ENCODE results near the gene RACK1. TPM values are rescaled to one million over a fixed set of nuclear protein-coding genes. Genes with fewer than 3 reads are reported as not detected.
"Not testable (repeated sequence)": the region's sequence is repeated elsewhere in the genome, so short reads cannot be mapped to it uniquely, and the experiment has no call there.

RACK1 gene
- total RNA-seq: 628 TPM
- long read RNA-seq, transcript RACK1-227 (8 exons, 1,403 nt): major isoform, 510 of 545 reads
- long read RNA-seq, partial matches to known transcripts: 12 of 545 reads
- long read RNA-seq, other reads (novel, unspliced or antisense): 14 of 545 reads

DNA sequence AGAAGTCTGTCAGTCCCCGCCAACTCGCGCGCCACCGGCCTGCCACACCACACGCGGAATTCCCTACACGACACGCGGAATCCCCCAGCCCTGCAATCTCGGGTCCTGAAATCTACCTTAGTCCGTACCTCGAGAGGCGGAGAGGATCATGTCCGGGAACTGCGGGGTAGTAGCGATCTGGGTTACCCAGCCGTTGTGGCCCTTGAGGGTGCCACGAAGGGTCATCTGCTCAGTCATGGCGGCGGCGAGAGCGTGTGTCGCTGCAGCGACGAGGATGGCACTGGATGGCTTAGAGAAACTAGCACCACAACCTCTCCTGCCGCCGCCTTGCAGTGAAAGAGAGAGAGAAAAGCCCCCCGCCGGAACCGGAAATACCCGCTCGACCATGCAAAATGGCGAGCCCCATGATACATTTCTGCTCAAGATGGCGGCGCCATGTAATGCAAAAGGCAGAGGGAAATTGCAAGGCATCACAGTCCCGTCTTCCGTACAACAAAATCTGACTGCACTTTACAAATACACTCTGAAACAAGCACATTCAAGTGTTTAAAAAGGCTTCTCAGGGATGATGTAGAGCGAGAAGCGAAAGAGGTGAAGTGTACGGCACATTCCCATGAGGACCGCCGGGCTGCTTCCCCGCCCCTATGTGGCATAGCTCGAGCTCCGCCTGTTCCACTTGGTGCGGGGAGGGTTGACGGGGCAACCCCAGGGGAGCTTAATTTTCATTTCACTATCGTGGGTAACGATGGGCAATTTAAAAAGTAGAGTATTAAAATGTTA is at the start of gene RACK1:
TSS of gene RACK1 (minus strand) at position 343 of the 780 bp plus-strand sequence. CDS start at position 237, 106 bp downstream.
- peaks cover 88% of the 10 kb centered on the region for H3K4me1 ChIP-seq
- intact Hi-C loops (cut with micrococcal nuclease): no loop called here
- no peaks in the 10 kb centered on the region for H3K27me3 ChIP-seq (ENCODE audit: low read depth)
- H3K36me3 ChIP-seq: peaks cover 35% of the 10 kb centered on the region
- H3K27ac ChIP-seq (replicated peaks): peak within 1 kb of the TSS; percentile 99
- no peaks in the 10 kb centered on the region for H3K9me3 ChIP-seq (replicated peaks)
- peak; percentile 90 for DNase-seq
- peak within 1 kb of the TSS; percentile 94 for H3K4me3 ChIP-seq
- TF ChIP-seq, protein P1, sequence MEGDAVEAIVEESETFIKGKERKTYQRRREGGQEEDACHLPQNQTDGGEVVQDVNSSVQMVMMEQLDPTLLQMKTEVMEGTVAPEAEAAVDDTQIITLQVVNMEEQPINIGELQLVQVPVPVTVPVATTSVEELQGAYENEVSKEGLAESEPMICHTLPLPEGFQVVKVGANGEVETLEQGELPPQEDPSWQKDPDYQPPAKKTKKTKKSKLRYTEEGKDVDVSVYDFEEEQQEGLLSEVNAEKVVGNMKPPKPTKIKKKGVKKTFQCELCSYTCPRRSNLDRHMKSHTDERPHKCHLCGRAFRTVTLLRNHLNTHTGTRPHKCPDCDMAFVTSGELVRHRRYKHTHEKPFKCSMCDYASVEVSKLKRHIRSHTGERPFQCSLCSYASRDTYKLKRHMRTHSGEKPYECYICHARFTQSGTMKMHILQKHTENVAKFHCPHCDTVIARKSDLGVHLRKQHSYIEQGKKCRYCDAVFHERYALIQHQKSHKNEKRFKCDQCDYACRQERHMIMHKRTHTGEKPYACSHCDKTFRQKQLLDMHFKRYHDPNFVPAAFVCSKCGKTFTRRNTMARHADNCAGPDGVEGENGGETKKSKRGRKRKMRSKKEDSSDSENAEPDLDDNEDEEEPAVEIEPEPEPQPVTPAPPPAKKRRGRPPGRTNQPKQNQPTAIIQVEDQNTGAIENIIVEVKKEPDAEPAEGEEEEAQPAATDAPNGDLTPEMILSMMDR (IDR thresholded peaks at IDR 0.05; ENCODE audit: borderline replicate concordance): no peak

DNA sequence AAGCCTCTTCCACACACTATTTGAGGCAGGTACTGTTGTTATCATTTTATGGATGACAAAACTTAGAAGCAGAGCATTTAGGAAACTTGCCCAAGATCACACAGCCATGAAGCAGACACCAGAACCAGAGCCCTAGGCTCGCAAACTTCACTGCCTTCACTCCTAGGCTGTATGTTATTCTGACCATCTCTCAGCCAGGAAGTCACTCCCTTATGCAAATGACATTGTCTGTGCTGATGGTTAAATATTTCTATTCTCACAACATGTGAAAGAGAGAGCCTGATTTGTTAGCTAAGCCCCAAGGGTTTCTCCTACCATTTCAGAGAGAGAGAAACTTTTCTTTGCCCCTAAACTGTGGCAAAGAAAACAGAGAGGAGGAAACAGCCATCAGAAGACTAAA is 43.6 kb upstream of the RACK1 start:
- H3K36me3 ChIP-seq; H3K27ac ChIP-seq (replicated peaks); H3K9me3 ChIP-seq (replicated peaks); H3K4me3 ChIP-seq; DNase-seq; H3K4me1 ChIP-seq; H3K27me3 ChIP-seq (ENCODE audit: low read depth); intact Hi-C loops (cut with micrococcal nuclease): not testable (repeated sequence)

DNA sequence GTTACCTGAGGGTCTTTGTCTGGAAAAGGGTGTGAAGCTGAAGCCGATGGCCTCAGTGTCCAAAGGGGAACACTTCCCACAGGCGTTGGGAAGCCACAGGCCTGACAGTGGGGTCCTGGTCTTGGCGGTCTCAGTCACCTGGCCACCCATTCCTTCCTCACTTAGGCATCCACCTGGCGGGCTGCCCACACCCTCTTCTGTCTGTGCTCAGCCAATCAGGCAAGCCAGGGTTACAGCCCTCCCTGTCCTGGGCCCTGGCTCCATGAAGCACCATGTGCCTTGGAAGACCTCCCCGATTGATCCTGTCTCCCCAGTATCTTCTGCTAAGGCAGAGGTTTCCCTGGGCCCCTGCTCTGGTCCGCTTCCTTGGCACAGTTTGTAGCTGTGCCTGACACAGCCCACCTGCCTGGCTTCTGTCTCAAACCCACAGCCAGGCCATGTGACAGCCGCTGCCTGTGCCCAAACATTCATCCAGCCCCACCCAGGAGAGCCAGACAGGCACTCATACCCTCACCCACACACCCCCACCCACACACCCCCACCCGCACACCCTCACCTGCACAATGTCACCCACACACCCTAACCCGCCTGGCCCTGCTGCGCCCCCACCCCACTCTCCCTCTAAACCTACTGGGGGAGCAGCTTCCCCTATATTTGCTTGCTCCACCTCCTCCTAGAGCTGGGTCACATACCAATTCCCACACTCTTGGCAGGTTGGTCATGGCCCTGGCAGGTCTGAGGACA is 42.4 kb upstream of the RACK1 start:
- intact Hi-C loops (cut with micrococcal nuclease); H3K4me3 ChIP-seq; H3K9me3 ChIP-seq (replicated peaks); DNase-seq; H3K4me1 ChIP-seq; H3K27ac ChIP-seq (replicated peaks); H3K27me3 ChIP-seq (ENCODE audit: low read depth); H3K36me3 ChIP-seq: not testable (repeated sequence)

DNA sequence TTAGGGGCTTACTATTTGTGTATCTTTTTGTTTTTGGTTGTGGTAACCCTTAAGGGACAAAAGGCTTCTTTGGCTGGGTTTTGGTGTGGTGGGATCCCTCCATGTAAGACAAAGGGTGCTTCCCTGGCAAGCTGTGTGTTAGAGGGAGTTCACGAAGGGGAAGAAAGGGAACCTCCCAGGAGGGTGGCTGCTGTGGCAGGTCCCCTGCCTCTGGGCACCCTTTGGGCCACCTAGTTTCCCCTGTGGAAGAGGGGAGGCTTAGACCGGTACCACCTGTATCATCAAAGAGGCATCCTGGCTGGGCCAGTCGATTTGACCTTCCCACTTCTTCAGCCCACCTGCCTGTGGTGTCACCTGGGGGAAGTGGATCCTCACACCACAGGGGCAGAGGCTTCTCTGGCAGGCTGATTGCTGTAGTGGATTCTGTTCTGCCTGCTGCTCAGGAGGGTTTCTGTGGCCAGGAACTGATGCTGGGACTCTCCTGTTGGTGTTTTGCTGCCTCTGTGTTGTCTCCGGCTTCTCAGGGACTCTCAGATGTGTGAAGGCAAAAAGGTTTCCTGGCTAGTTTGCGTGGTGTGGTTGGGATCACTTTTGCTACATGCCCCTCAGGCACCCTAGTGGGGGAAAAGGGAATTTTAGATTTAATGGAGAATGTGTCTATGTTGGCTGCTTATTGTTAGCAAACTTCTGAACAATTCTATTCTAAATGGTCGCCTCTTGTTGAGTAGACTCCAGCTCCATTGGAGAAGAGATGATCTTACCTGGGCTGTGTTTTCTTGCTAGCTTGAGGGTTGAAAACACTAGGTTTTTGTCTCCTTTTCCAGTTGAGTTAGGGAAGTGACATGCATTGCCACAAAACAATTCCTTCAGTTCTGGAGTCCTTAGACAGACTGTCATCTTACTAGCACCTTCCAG is 40.4 kb upstream of the RACK1 start:
- H3K4me3 ChIP-seq; H3K27ac ChIP-seq (replicated peaks); H3K27me3 ChIP-seq (ENCODE audit: low read depth); intact Hi-C loops (cut with micrococcal nuclease); H3K9me3 ChIP-seq (replicated peaks); DNase-seq; H3K4me1 ChIP-seq; H3K36me3 ChIP-seq: not testable (repeated sequence)
- TF ChIP-seq, protein P1 (IDR thresholded peaks at IDR 0.05; ENCODE audit: borderline replicate concordance): peak; percentile 38

DNA sequence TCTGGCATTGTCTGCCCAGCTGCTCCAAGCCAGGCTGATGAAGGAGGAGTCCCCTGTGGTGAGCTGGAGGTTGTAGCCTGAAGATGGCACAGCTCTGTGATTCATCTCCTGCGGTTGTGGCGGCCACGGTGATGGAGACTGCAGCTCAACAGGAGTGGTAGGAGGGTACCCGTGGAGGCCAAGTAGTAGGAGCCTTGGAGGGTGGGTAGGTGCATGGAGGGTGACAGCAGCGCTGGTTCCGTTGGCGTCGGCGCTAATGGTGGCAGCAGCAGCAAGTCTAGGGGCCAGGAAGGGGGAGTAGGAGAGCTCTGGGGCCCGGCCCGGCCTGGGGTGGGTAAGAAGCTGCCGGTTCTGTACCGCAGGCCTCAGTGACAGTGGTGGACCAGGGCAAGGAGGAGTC is 39.6 kb upstream of the RACK1 start:
- TF ChIP-seq, protein P1 (IDR thresholded peaks at IDR 0.05; ENCODE audit: borderline replicate concordance): no peak
- H3K36me3 ChIP-seq: no peaks in the 10 kb centered on the region
- no peaks in the 10 kb centered on the region for H3K9me3 ChIP-seq (replicated peaks)
- H3K27ac ChIP-seq (replicated peaks): no peak overlapping the region
- H3K4me3 ChIP-seq: no peak overlapping the region
- DNase-seq: no peak
- intact Hi-C loops (cut with micrococcal nuclease): no loop called here
- no peaks in the 10 kb centered on the region for H3K27me3 ChIP-seq (ENCODE audit: low read depth)
- H3K4me1 ChIP-seq: no peaks in the 10 kb centered on the region

DNA sequence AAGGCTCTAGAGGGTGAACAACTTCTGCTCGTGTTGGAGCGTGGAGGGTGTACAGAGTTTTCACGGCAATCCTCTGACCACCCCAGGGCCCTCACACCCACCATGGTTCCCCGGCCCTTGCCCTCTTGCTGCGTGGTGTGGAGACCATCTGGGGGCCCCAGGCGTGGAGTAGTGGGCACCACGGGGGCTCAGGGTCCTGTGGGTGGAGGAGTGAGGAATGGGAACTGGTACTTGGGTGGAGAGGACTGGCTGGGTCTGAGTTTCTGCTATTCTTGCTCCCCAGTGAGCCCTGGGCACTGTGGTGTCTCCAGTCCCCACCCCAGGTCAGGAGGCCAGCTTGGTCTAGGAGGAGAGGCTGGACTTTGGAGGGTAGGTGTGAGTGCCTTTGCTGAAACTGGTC is 39.2 kb upstream of the RACK1 start:
- H3K27ac ChIP-seq (replicated peaks): no peak overlapping the region

DNA sequence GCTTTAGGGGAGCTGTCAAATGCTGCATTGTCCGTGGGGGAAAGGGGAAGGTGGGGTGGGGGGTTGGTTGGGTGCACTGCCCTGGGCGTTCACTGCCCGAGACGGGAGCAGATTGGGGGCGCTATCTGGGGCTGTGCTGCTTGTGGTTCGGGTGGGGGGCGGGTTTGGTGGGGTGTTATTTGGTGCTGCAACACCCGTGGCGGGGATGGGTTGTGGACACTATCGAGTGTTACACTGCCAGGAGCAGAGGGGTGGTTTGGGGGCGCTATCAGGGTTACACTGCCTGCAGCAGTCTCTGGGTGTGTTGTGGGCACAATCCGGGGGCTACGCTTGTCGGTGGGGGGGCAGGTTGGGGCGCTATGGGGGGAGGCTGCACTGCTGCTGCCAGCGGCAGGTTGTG is 38.7 kb upstream of the RACK1 start:
- H3K9me3 ChIP-seq (replicated peaks); H3K27me3 ChIP-seq (ENCODE audit: low read depth); H3K4me1 ChIP-seq; H3K4me3 ChIP-seq; DNase-seq; H3K27ac ChIP-seq (replicated peaks); H3K36me3 ChIP-seq; intact Hi-C loops (cut with micrococcal nuclease): not testable (repeated sequence)

More for the DNA sequence above, 39.2 kb upstream of the RACK1 start:
- Histone ChIP-seq H3K9me3 (replicated peaks) (no peaks in the 10 kb centered on the region), H3K4me3 (no peak overlapping the region), H3K36me3 (no peaks in the 10 kb centered on the region), H3K27me3 (ENCODE audit: low read depth) (no peaks in the 10 kb centered on the region), H3K4me1 (no peaks in the 10 kb centered on the region)
- TF ChIP-seq, protein P1 (IDR thresholded peaks at IDR 0.05; ENCODE audit: borderline replicate concordance): no peak
- DNase-seq: no peak
- intact Hi-C loops (cut with micrococcal nuclease): no loop called here

Data from left ventricle myocardium inferior (tissue), 1 donor.